GM12864 (cell line): ENCODE data around the gene MIS18BP1.
"Not testable (repeated sequence)": the region's sequence is repeated elsewhere in the genome, so short reads cannot be mapped to it uniquely, and the experiment has no call there.

Experiments used
- DNase-seq: peaks from one replicate; pipeline ENCODE4 v3.0.0-alpha.2; 2011; ENCODE audit warnings: low read depth
- H3K4me3 ChIP-seq: 2 replicates; pipeline ENCODE4 v1.5.1; 2011; ENCODE audit warnings: mild to moderate bottlenecking, low read depth, low read length, control low read depth
- CTCF ChIP-seq: IDR thresholded peaks from 2 replicates; pipeline ENCODE4 v1.5.1; 2011; ENCODE audit warnings: low read depth, mild to moderate bottlenecking, moderate library complexity, low read length, control low read depth, inconsistent platforms; ENCODE audit errors: missing control alignments

MIS18BP1 gene

GRCh38 chr14:45246691-45247090 is 6.3 kb downstream of the MIS18BP1 start:
- no peak for TF ChIP-seq CTCF
- H3K4me3 ChIP-seq = no peak overlapping the region
- DNase-seq = no peak

- no peak overlapping the region for H3K4me3 ChIP-seq
- no peak for DNase-seq
- TF ChIP-seq CTCF = no peak
Measured at GRCh38 chr14:45246151-45246550, 6.9 kb downstream of the MIS18BP1 start.

- no peak overlapping the region for H3K4me3 ChIP-seq
- DNase-seq = no peak
- TF ChIP-seq CTCF = no peak
Measured at GRCh38 chr14:45242706-45243105, 10.3 kb downstream of the MIS18BP1 start.

- H3K4me3 ChIP-seq = no peak overlapping the region
- DNase-seq = no peak
- no peak for TF ChIP-seq CTCF
Measured at GRCh38 chr14:45238988-45239387, 14.0 kb downstream of the MIS18BP1 start.

- DNase-seq = no peak
- no peak for TF ChIP-seq CTCF
- H3K4me3 ChIP-seq = no peak overlapping the region
Measured at GRCh38 chr14:45227566-45227965, 25.4 kb downstream of the MIS18BP1 start.

- DNase-seq = no peak
- TF ChIP-seq CTCF = no peak
- no peak overlapping the region for H3K4me3 ChIP-seq
Measured at GRCh38 chr14:45222485-45223262, 30.3 kb downstream of the MIS18BP1 start.

- H3K4me3 ChIP-seq, DNase-seq: not testable (repeated sequence)
Measured at GRCh38 chr14:45214341-45214740, 38.7 kb downstream of the MIS18BP1 start.

- not testable (repeated sequence) for H3K4me3 ChIP-seq, DNase-seq
Measured at GRCh38 chr14:45213716-45214115, 39.3 kb downstream of the MIS18BP1 start.
